Central memory CD8-positive, alpha-beta T cell (primary cell): ENCODE measurements around the gene TMEM144.

Source experiments
- ATAC-seq: fragments of 150-1000 bp; cut with Tn5 transposase; replicated peaks from 2 replicates; pipeline ENCODE4 v1.10.0; 2022; ENCODE audit warnings: mild to moderate bottlenecking, moderate FRiP score, moderate number of reproducible peaks; ENCODE audit not compliant: poor library complexity, severe bottlenecking; ENCODE audit errors: extremely low read depth
- DNase-seq, 2 donors: peaks; one replicate each; pipeline ENCODE4 v3.0.0; 2021; ENCODE audit warnings: low spot score in 2 of 2
- H3K27ac Mint-ChIP-seq: one replicate; pipeline ENCODE4 v1.8.0; 2022; ENCODE audit warnings: low read depth, mild to moderate bottlenecking, moderate library complexity, mixed read lengths
- H3K27me3 Mint-ChIP-seq: one replicate; pipeline ENCODE4 v1.8.0; 2022; ENCODE audit warnings: mixed read lengths
- H3K36me3 Mint-ChIP-seq: one replicate; pipeline ENCODE4 v1.8.0; 2022; ENCODE audit warnings: mild to moderate bottlenecking, moderate library complexity, mixed read lengths; ENCODE audit not compliant: insufficient read depth
- H3K4me1 Mint-ChIP-seq: one replicate; pipeline ENCODE4 v1.8.0; 2022; ENCODE audit warnings: mixed read lengths
- H3K4me3 Mint-ChIP-seq: one replicate; pipeline ENCODE4 v1.8.0; 2022; ENCODE audit warnings: mild to moderate bottlenecking, moderate library complexity, mixed read lengths
- H3K9me3 Mint-ChIP-seq: one replicate; pipeline ENCODE4 v1.8.0; 2022; ENCODE audit warnings: mixed read lengths

The TMEM144 gene

DNA sequence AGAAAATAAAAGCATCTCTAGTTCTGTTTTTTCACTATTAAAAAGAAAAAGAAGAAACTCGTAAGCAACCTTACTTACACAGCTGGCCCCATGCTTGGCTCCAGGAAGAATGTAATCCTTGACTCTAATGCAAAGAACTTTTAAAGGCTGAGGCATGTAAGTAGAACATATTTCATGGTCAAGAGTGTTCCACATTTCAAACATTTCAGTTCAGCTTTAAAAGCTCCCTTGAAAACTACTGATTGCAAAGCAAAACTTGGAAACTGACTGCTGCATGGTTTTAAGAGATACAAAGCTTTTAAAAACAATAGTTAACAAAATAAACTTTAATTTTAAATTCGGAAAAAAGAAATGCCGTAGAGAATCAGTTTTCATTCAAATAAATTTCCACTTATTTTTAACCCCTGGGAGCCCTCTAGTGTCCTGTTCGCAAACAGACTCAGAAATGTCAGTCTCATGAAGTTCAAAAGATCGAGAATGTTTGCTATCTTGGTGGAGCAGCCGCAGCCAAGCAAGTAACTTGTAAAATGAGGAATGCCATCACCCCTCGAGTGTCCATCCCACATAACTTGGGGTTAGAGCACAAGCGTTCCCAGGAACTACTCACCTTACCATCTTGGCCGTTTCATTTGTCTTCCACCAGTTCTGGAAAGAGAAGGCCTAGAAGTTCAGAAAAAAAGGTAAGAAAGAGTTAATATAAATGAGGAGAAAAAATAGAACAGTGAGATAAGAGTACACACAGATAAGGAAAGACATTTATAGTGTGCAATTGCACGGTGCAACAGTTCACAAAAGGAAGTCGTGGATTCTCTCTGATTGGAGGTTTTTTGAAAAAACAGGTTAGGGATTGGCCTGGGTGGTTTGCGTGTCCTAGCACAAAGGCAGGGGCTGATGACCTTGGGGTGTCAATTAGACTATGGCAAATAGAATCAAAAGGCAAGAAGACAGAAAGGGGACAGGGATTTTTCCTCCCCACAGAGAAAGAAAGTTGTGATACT, 37.7 kb upstream of the TMEM144 start, which contains the start of gene GASK1B:
Gene GASK1B, minus strand, starts transcription at position 765 of the 998 bp plus-strand sequence. CDS start 1,650 bp downstream, outside the sequence.
- Mint-ChIP-seq H3K27ac (no peak within 1 kb of the TSS), H3K27me3 (peaks cover 12% of the 10 kb centered on the region), H3K4me1 (no peaks in the 10 kb centered on the region), H3K9me3 (no peaks in the 10 kb centered on the region), H3K36me3 (no peaks in the 10 kb centered on the region), H3K4me3 (no peak within 1 kb of the TSS)
- ATAC-seq (no peak), DNase-seq (no peak)

DNA sequence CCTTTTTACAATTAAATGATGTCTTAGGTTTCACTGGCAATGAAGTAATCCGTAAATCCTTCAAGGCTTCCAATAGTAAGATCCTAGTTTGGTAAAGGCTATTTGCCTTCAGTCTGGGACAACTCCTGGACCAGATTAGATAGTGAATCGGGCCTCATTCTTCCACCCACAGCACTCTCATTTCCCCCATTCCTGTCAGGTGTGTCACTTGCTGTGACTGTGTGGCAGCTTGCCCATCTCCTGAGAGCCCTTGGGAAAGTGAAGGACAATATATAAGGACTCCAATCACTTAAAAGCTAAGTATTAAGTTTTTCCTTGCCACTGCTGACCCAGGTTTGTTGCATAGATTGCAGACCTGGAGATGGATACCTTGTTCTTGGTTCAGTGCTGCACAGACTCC, 34.2 kb upstream of the TMEM144 start:
- ATAC-seq (no peak), DNase-seq (no peak)
- Mint-ChIP-seq H3K36me3 (no peaks in the 10 kb centered on the region), H3K27me3 (no peaks in the 10 kb centered on the region), H3K4me1 (no peaks in the 10 kb centered on the region), H3K9me3 (no peaks in the 10 kb centered on the region), H3K27ac (no peak overlapping the region), H3K4me3 (no peak overlapping the region)

DNA sequence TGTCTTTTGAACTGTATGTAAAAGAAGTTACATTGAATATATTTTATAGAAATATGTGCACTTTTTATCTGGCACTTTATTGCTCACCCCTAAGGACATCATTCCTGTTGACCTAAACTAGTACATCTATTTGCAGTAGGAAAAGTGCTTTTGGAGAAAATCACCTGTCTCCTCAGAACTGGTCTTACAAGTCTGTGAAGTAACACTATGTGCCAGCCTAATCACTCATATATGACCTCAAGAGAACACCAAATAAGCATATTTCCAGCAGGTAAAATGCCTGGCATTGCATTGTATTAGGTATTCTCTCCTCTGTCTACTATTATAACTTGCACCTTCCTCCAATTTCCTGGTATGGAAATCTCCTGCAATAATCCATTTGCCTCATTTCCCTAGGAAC, 33.5 kb upstream of the TMEM144 start:
- H3K4me3 Mint-ChIP-seq = no peak overlapping the region
- no peak overlapping the region for H3K27ac Mint-ChIP-seq
- H3K36me3 Mint-ChIP-seq = no peaks in the 10 kb centered on the region
- no peaks in the 10 kb centered on the region for H3K4me1 Mint-ChIP-seq
- no peaks in the 10 kb centered on the region for H3K27me3 Mint-ChIP-seq
- H3K9me3 Mint-ChIP-seq = no peaks in the 10 kb centered on the region
- DNase-seq = no peak
- no peak for ATAC-seq

DNA sequence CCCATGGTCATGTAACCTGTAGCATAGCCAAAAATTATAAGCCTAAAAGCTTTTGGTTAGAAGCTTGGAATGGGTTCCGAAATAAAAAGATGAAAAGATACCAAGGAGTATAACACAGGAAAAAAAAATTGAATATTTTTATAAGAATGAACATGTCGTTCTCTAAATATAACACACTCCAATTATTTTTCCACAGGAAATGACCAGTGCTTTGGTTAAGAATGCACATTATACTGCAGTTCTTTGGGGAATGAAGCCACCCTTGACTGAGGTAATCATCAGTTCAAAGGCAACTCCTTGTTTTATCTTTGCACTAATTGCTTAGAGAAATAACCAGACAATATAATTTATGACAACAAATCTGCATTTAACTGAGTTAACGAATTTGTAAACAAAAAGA, 30.8 kb upstream of the TMEM144 start:
- no peaks in the 10 kb centered on the region for H3K4me1 Mint-ChIP-seq
- DNase-seq = no peak
- no peaks in the 10 kb centered on the region for H3K36me3 Mint-ChIP-seq
- ATAC-seq = no peak
- no peak overlapping the region for H3K4me3 Mint-ChIP-seq
- no peaks in the 10 kb centered on the region for H3K27me3 Mint-ChIP-seq
- no peaks in the 10 kb centered on the region for H3K9me3 Mint-ChIP-seq
- no peak overlapping the region for H3K27ac Mint-ChIP-seq

DNA sequence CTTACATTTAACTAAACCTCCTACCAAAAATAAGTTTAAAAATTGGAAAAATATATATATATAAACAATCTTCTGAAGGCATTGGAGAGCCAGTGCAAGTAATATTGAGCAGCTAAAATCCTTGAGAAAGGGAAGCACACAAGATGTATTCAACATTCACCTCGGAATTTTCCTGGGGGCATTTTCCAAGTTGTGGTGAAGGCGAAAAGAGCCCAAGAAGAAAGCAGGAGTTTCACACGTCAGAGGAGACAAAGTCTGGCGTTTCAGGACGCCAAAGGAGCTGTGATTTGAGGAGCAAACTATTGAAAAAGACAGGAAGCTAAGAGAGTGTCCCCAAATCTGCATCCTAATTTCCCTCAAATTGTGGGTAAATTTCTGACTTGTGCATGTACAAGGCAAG, 28.4 kb upstream of the TMEM144 start:
- no peak overlapping the region for H3K27ac Mint-ChIP-seq
- no peaks in the 10 kb centered on the region for H3K36me3 Mint-ChIP-seq
- ATAC-seq (no peak), DNase-seq (no peak)
- H3K9me3 Mint-ChIP-seq = no peaks in the 10 kb centered on the region
- H3K4me3 Mint-ChIP-seq = no peak overlapping the region
- H3K27me3 Mint-ChIP-seq = no peaks in the 10 kb centered on the region
- no peaks in the 10 kb centered on the region for H3K4me1 Mint-ChIP-seq

DNA sequence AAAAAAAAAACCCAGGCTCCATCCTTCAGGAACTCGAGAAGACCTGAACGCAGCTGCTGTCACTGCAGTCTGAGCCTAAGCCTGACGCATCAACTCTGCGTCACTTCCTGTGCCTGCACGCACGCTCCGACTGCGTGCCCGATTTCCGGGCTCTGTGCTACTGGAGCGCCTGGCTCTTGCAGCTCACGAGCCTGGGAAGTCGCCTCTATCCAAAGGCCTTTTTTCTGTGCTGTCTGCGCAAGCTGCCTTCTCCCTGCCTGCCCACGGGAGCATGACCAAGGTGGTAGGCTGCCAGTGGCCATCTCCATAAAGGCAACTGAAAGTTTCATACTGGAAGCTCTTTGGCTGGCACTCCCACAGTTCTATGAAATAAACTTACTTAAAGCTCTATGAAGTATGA, 27.6 kb upstream of the TMEM144 start:
- Mint-ChIP-seq H3K27ac (no peak overlapping the region), H3K9me3 (no peaks in the 10 kb centered on the region), H3K36me3 (no peaks in the 10 kb centered on the region), H3K4me3 (no peak overlapping the region), H3K27me3 (no peaks in the 10 kb centered on the region), H3K4me1 (no peaks in the 10 kb centered on the region)
- DNase-seq (no peak), ATAC-seq (no peak)

DNA sequence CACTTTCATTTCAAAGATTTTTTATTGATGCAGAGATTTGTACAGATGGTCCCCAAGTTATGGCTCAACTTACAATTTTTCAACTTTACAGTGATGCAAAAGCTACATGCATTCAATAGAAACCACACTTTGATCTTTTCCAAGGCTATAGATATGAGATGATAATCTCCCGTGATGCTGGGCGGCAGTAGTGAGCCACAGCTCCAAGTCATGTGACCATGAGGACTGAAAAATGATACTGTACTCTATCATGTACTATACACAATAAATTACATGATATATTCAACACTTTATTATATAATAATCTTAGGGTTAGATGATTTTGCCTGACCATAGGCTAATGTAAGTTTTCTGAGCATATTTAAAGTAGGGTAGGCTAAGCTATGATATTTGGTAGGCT, 23.5 kb upstream of the TMEM144 start:
- Mint-ChIP-seq H3K9me3 (peaks cover 5% of the 10 kb centered on the region), H3K4me1 (no peaks in the 10 kb centered on the region), H3K27ac (no peak overlapping the region), H3K36me3 (no peaks in the 10 kb centered on the region), H3K27me3 (no peaks in the 10 kb centered on the region), H3K4me3 (no peak overlapping the region)
- no peak for ATAC-seq
- no peak for DNase-seq

DNA sequence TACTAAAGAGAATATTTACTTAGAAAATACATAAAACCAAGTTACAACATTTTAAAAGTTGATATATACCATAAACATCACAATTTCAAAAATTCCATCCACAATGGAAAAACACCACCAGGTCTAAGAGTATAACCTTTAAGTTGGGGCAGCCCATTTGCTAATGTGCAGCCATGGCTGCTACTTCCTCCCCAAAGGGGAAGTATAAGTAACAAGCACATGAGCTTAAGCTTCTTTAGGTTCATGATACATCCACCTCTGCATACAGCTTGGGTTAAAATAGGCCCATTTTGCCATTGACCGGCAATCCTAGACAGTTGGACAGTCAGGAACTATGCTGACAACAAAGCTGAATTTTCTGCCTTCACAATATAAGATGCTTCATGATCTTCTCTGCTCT, 20.9 kb upstream of the TMEM144 start:
- Mint-ChIP-seq H3K36me3 (no peaks in the 10 kb centered on the region), H3K27ac (no peak overlapping the region), H3K9me3 (peaks cover 7% of the 10 kb centered on the region), H3K4me3 (no peak overlapping the region), H3K27me3 (no peaks in the 10 kb centered on the region), H3K4me1 (no peaks in the 10 kb centered on the region)
- DNase-seq = no peak
- no peak for ATAC-seq

DNA sequence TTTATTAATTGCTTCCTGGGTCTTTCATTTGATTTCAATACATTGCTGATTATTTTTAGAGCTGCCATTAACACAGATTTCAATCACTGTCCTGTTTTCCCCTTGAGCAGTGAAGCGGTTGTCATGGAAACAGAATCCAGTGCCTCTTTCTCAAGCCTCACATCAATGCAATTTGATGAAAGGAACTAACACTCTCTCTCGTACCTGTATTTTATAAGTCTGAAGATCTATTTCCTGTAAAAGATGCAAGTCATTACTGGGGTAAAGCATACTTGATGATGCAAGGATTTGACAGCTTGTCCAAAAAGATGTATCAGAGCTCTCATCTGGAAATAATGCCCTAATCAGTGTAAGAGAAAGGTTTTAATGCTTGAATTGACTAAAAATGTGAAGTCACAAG, 19.6 kb upstream of the TMEM144 start:
- H3K4me1 Mint-ChIP-seq = no peaks in the 10 kb centered on the region
- H3K9me3 Mint-ChIP-seq = peaks cover 16% of the 10 kb centered on the region
- DNase-seq (no peak), ATAC-seq (no peak)
- H3K4me3 Mint-ChIP-seq = no peak overlapping the region
- H3K36me3 Mint-ChIP-seq = no peaks in the 10 kb centered on the region
- H3K27me3 Mint-ChIP-seq = no peaks in the 10 kb centered on the region
- no peak overlapping the region for H3K27ac Mint-ChIP-seq

DNA sequence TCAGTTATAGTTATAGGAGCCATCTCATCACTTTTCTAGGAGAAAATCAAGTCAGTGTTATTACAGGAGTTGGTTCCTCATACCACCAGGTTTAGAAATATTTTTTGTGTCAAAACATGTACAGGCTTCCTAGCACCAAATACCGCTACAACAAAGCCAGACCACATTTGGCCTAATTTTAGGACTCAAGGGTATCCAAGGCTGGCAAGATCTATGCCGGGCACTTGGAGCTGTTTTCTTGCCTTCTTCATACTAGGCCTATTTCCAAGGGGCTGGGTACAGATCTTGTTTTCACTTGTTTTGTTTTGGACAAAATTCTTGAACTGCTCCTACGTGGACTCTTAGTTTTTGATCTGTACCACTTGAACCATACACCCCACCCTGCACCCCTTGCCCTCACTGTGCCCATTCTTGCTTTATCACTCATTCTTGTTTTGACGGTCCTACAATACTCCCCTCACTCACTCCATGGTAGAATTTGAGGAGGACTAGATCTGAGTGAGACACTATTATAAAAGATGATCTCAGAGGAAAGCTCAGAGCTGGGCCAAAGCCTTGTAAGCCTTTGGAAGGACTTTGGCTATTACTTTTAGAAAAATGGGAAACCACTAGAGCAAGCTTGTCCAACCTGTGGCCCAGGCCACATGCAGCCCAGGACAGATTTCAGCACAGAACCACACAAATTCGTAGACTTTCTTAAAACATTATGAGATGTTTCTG, 17.7 kb upstream of the TMEM144 start:
- no peak for ATAC-seq
- no peaks in the 10 kb centered on the region for H3K4me1 Mint-ChIP-seq
- no peak for DNase-seq
- peaks cover 22% of the 10 kb centered on the region for H3K9me3 Mint-ChIP-seq
- no peaks in the 10 kb centered on the region for H3K36me3 Mint-ChIP-seq
- H3K27me3 Mint-ChIP-seq = no peaks in the 10 kb centered on the region
- H3K4me3 Mint-ChIP-seq = no peak overlapping the region
- H3K27ac Mint-ChIP-seq = no peak overlapping the region

DNA sequence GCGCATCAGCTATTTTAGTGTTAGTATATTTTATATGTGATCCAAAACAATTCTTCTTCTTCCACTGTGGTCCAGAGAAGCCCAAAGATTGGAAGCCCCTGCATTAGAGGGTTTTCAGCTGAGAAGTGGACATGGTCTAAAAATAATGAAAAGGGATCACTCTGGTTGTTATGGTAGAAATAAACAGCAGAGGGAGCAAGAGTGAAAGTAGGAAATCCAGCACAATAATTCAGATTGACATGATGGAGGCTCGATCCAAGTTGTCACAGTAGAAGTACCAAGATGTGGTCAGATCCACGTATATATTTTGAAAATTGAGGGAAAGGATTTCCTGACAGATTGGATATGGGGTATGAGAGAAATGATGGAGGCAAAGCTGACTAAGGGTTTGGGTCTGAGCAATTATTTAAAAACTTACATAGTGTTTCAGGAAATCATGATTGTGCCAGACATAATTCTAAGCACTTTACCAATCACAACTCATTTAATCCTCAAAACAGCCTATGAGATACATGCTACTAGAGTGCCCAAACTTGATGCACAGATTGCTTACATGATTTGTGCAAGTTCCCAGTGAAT, 17.0 kb upstream of the TMEM144 start:
- Mint-ChIP-seq H3K4me1 (no peaks in the 10 kb centered on the region), H3K27me3 (no peaks in the 10 kb centered on the region), H3K36me3 (no peaks in the 10 kb centered on the region), H3K4me3 (no peak overlapping the region), H3K27ac (no peak overlapping the region), H3K9me3 (peaks cover 22% of the 10 kb centered on the region)
- ATAC-seq (no peak), DNase-seq (no peak)

DNA sequence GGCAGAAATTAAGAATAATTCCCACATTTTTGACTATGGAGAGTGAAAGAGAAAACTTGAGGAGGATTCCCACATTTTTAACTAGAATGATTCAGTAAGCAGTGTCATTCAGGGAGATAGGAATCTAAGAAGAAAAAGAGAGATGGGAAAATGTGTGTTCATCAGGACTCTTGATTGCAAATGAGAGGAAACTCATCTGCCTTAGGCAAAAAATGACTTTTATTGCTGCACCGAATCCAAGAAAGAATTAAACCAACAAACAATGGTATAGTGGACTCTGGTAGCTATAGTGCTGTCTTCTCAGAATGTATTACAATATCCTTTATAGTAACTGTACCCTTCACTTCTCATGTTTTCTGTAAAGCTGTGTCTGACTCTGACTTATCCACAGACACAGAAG, 15.0 kb upstream of the TMEM144 start:
- no peak for ATAC-seq

More for the DNA sequence above, 15.0 kb upstream of the TMEM144 start:
- H3K27me3 Mint-ChIP-seq = no peaks in the 10 kb centered on the region
- no peaks in the 10 kb centered on the region for H3K36me3 Mint-ChIP-seq
- H3K4me3 Mint-ChIP-seq = no peak overlapping the region
- no peak overlapping the region for H3K27ac Mint-ChIP-seq
- no peak for DNase-seq
- H3K9me3 Mint-ChIP-seq = peaks cover 17% of the 10 kb centered on the region
- no peaks in the 10 kb centered on the region for H3K4me1 Mint-ChIP-seq
